Measurements from ENCODE around the gene NEU4.
"Not testable (repeated sequence)": the region's sequence is repeated elsewhere in the genome, so short reads cannot be mapped to it uniquely, and the experiment has no call there.

NEU4 gene

GRCh38 chr2:241775223-241776177 lies 33.5 kb upstream of the NEU4 start:
- DNase-seq (ENCODE audit: low read depth in 2 of 2), result no peak

- no peak for DNase-seq (ENCODE audit: low read depth in 2 of 2)
Observed at GRCh38 chr2:241776336-241777169, 32.4 kb upstream of the NEU4 start, which contains the start of gene GAL3ST2. GAL3ST2 (plus strand) TSS chr2:241776822; CDS start chr2:241776956, 134 bp downstream.

GRCh38 chr2:241777170-241777685 lies 31.8 kb upstream of the NEU4 start:
- no peak for DNase-seq (ENCODE audit: low read depth in 2 of 2)

- DNase-seq (ENCODE audit: low read depth in 2 of 2), result no peak
Observed at GRCh38 chr2:241777686-241778627, 31.0 kb upstream of the NEU4 start.

- DNase-seq (ENCODE audit: low read depth in 2 of 2), result no peak
Observed at GRCh38 chr2:241780939-241781569, 27.9 kb upstream of the NEU4 start.

- not testable (repeated sequence) for DNase-seq (ENCODE audit: low read depth in 2 of 2)
Observed at GRCh38 chr2:241782053-241782452, 26.9 kb upstream of the NEU4 start.

GRCh38 chr2:241788135-241788534 lies 20.9 kb upstream of the NEU4 start:
- DNase-seq (ENCODE audit: low read depth in 2 of 2), result no peak

- no peak for DNase-seq (ENCODE audit: low read depth in 2 of 2)
Observed at GRCh38 chr2:241788572-241788971, 20.4 kb upstream of the NEU4 start.

GRCh38 chr2:241791385-241791784 lies 17.6 kb upstream of the NEU4 start:
- not testable (repeated sequence) for DNase-seq (ENCODE audit: low read depth in 2 of 2)

- DNase-seq (ENCODE audit: low read depth in 2 of 2), result no peak
Observed at GRCh38 chr2:241793385-241793784, 15.6 kb upstream of the NEU4 start.

GRCh38 chr2:241794250-241794823 lies 14.7 kb upstream of the NEU4 start:
- DNase-seq (ENCODE audit: low read depth in 2 of 2), result no peak

- DNase-seq (ENCODE audit: low read depth in 2 of 2), result no peak
Observed at GRCh38 chr2:241795021-241795999, 13.7 kb upstream of the NEU4 start.

- DNase-seq (ENCODE audit: low read depth in 2 of 2), result no peak
Observed at GRCh38 chr2:241796209-241796608, 12.8 kb upstream of the NEU4 start.

- DNase-seq (ENCODE audit: low read depth in 2 of 2), result no peak
Observed at GRCh38 chr2:241796610-241797138, 12.3 kb upstream of the NEU4 start.

GRCh38 chr2:241797441-241798080 lies 11.4 kb upstream of the NEU4 start:
- DNase-seq (ENCODE audit: low read depth in 2 of 2), result no peak

- no peak for DNase-seq (ENCODE audit: low read depth in 2 of 2)
Observed at GRCh38 chr2:241798081-241798630, 10.8 kb upstream of the NEU4 start.

GRCh38 chr2:241798631-241799521 lies 10.1 kb upstream of the NEU4 start:
- no peak for DNase-seq (ENCODE audit: low read depth in 2 of 2)

Measured in stimulated activated CD8-positive, alpha-beta memory T cell treated with anti-CD3 and anti-CD28 coated beads, Interleukin-7, amount 100 ng/mL, for 1 hour (primary cell).